GM23338 (cell line): ENCODE measurements around the gene ITPR2. TPM values are rescaled to one million over a fixed set of nuclear protein-coding genes. Genes with fewer than 3 reads are reported as not detected.

Source experiments
- ATAC-seq: fragments of 200-7000 bp; cut with Tn5 transposase; 3 replicates; pipeline ENCODE4 v1.9.1; 2020
- DNase-seq: peaks from one replicate; pipeline ENCODE4 v3.0.0-alpha.2; 2015; ENCODE audit warnings: low spot score
- H2AFZ ChIP-seq: fragments of 200-600 bp; sonication (generic); 2 replicates; pipeline ENCODE4 v1.8.0; 2016; ENCODE audit warnings: antibody characterized with exemption, mild to moderate bottlenecking, moderate library complexity
- H3F3A ChIP-seq: fragments of 200-600 bp; sonication (generic); replicated peaks from 2 replicates; pipeline ENCODE4 v1.8.0; 2017; ENCODE audit warnings: antibody characterized with exemption, mixed run types, low read depth
- H3K27ac ChIP-seq: fragments of 200-600 bp; sonication (generic); 2 replicates; pipeline ENCODE4 v1.6.1; 2016; ENCODE audit warnings: low read depth
- H3K27me3 ChIP-seq: fragments of 200-600 bp; sonication (generic); 2 replicates; pipeline ENCODE4 v1.8.0; 2016; ENCODE audit warnings: mild to moderate bottlenecking, mixed run types, moderate library complexity; ENCODE audit not compliant: insufficient read depth
- H3K36me3 ChIP-seq: fragments of 200-600 bp; sonication (generic); 2 replicates; pipeline ENCODE4 v1.8.0; 2016; ENCODE audit warnings: mild to moderate bottlenecking; ENCODE audit not compliant: insufficient read depth
- H3K4me1 ChIP-seq: fragments of 200-600 bp; sonication (generic); 2 replicates; pipeline ENCODE4 v1.8.0; 2016; ENCODE audit warnings: mild to moderate bottlenecking, moderate library complexity; ENCODE audit not compliant: insufficient read depth
- H3K4me2 ChIP-seq: fragments of 200-600 bp; sonication (generic); 2 replicates; pipeline ENCODE4 v1.7.1; 2017; ENCODE audit warnings: mixed run types
- H3K4me3 ChIP-seq: fragments of 200-600 bp; sonication (generic); 2 replicates; pipeline ENCODE4 v1.6.1; 2016; ENCODE audit warnings: mixed run types
- H3K79me2 ChIP-seq: fragments of 200-600 bp; sonication (generic); replicated peaks from 2 replicates; pipeline ENCODE4 v1.8.0; 2017; ENCODE audit warnings: mild to moderate bottlenecking; ENCODE audit not compliant: insufficient read depth
- H3K9me2 ChIP-seq: fragments of 200-600 bp; sonication (generic); 2 replicates; pipeline ENCODE4 v1.8.0; 2017; ENCODE audit not compliant: insufficient read depth
- H4K20me1 ChIP-seq: fragments of 200-600 bp; sonication (generic); replicated peaks from 2 replicates; pipeline ENCODE4 v1.8.0; 2017; ENCODE audit warnings: mild to moderate bottlenecking; ENCODE audit not compliant: insufficient read depth
- H3K27ac Mint-ChIP-seq: 2 replicates; pipeline ENCODE4 v1.8.0; 2020; ENCODE audit warnings: inconsistent platforms, mild to moderate bottlenecking, moderate library complexity, mixed read lengths
- H3K27me3 Mint-ChIP-seq: 3 replicates; pipeline ENCODE4 v1.8.0; 2022; ENCODE audit warnings: low read depth, mild to moderate bottlenecking, moderate library complexity, mixed read lengths, inconsistent platforms; ENCODE audit not compliant: insufficient read depth, poor library complexity
- H3K36me3 Mint-ChIP-seq: 3 replicates; pipeline ENCODE4 v1.8.0; 2021; ENCODE audit warnings: low read depth, mild to moderate bottlenecking, inconsistent platforms, moderate library complexity, mixed read lengths
- H3K4me1 Mint-ChIP-seq: 3 replicates; pipeline ENCODE4 v1.8.0; 2020; ENCODE audit warnings: mild to moderate bottlenecking, inconsistent platforms, mixed read lengths
- H3K4me3 Mint-ChIP-seq: 3 replicates; pipeline ENCODE4 v1.8.0; 2021; ENCODE audit warnings: moderate library complexity, mild to moderate bottlenecking, inconsistent platforms, mixed read lengths
- H3K9me3 Mint-ChIP-seq: 3 replicates; pipeline ENCODE4 v1.8.0; 2020; ENCODE audit warnings: moderate library complexity, mild to moderate bottlenecking, inconsistent platforms, mixed read lengths
- EZH2 ChIP-seq: fragments of 200-600 bp; sonication (generic); IDR thresholded peaks from one replicate; pipeline ENCODE4 v1.8.0; 2017; ENCODE audit warnings: antibody characterized with exemption, mild to moderate bottlenecking, low read depth; ENCODE audit not compliant: unreplicated experiment
- EZH2phosphoT487 ChIP-seq: fragments of 200-600 bp; sonication (generic); IDR thresholded peaks from one replicate; pipeline ENCODE4 v1.8.1; 2018; ENCODE audit warnings: antibody characterized with exemption; ENCODE audit not compliant: unreplicated experiment
- JUNB ChIP-seq: IDR thresholded peaks from one replicate; pipeline ENCODE4 v1.6.1; 2016; ENCODE audit warnings: antibody characterized with exemption; ENCODE audit not compliant: unreplicated experiment
- POLR2AphosphoS5 ChIP-seq: IDR thresholded peaks from 2 replicates; pipeline ENCODE4 v1.6.1; 2016; ENCODE audit warnings: antibody characterized with exemption, low read depth
- STAT1 ChIP-seq: IDR thresholded peaks from one replicate; pipeline ENCODE4 v1.6.1; 2016; ENCODE audit warnings: antibody characterized with exemption; ENCODE audit not compliant: unreplicated experiment
- ZNF331 ChIP-seq: fragments of 250-450 bp; sonication (Bioruptor Pico); IDR thresholded peaks from 2 replicates; pipeline ENCODE4 v1.5.0; 2020; ENCODE audit warnings: low read depth, mild to moderate bottlenecking, moderate library complexity
- polyA plus RNA-seq: library from polyadenylated mRNA; unstranded; fragments of >200 nt; fragmentation: Nextera tagmentation; extraction: Ambion mirVana; gene quantifications from 2 replicates; pipeline ENCODE4 v1.2.1, GENCODE V29; 2016
- total RNA-seq: library from RNA; depleted of rRNA; stranded (reverse); fragments of >200 nt; shearing (Covaris generic); gene quantifications from 2 replicates; pipeline ENCODE4 v1.2.3, GENCODE V29; 2014
- TF ChIP-seq, protein P1 (sequence below): fragments of 250-450 bp; sonication (Bioruptor Pico); IDR thresholded peaks from 2 replicates; pipeline ENCODE4 v1.5.0; 2020; ENCODE audit warnings: mild to moderate bottlenecking, moderate library complexity

The ITPR2 gene
- total and polyA plus RNA-seq, 2 experiments from 2014 or later = 44.5 to 65.2 TPM

DNA sequence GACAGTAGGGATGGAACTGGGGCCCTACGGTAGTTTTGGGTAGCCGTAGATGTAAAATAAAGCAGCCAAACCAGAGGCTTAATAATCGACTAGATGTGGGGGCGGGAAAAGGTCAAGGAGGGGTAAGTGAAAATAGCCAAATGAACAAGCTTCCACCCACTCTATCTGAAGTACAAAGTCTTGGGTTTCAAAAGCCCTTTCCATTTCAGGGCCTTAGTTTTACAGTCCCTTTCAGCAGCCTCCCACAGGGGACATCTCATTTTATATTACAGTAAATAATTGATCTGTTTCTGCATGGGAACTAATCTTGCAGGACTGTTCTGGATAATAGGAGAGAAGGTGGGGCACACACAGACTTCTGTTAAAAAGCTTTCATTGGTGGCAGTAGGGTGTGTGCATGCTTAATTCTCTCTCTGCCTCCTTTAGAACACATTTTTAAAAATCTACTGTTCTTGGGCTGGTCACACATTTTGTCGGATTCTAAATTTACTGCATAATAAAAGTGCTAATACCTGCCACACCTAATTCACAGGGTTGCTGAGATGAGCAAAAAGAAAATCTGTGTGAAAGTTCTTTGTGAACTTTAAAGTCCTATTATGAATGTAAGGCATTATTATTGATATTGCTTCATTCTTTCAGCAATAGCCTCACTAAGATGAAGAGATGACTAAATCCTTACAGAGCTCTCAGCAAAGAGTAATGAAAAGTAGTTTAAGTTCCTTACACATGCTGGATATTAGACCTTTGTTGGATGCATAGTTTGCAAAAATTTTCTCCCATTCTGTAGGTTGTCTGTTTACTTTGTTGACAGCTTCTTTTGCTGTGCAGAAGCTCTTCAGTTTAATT is 104.6 kb downstream of the ITPR2 start (continued):
- TF ChIP-seq, protein P1, sequence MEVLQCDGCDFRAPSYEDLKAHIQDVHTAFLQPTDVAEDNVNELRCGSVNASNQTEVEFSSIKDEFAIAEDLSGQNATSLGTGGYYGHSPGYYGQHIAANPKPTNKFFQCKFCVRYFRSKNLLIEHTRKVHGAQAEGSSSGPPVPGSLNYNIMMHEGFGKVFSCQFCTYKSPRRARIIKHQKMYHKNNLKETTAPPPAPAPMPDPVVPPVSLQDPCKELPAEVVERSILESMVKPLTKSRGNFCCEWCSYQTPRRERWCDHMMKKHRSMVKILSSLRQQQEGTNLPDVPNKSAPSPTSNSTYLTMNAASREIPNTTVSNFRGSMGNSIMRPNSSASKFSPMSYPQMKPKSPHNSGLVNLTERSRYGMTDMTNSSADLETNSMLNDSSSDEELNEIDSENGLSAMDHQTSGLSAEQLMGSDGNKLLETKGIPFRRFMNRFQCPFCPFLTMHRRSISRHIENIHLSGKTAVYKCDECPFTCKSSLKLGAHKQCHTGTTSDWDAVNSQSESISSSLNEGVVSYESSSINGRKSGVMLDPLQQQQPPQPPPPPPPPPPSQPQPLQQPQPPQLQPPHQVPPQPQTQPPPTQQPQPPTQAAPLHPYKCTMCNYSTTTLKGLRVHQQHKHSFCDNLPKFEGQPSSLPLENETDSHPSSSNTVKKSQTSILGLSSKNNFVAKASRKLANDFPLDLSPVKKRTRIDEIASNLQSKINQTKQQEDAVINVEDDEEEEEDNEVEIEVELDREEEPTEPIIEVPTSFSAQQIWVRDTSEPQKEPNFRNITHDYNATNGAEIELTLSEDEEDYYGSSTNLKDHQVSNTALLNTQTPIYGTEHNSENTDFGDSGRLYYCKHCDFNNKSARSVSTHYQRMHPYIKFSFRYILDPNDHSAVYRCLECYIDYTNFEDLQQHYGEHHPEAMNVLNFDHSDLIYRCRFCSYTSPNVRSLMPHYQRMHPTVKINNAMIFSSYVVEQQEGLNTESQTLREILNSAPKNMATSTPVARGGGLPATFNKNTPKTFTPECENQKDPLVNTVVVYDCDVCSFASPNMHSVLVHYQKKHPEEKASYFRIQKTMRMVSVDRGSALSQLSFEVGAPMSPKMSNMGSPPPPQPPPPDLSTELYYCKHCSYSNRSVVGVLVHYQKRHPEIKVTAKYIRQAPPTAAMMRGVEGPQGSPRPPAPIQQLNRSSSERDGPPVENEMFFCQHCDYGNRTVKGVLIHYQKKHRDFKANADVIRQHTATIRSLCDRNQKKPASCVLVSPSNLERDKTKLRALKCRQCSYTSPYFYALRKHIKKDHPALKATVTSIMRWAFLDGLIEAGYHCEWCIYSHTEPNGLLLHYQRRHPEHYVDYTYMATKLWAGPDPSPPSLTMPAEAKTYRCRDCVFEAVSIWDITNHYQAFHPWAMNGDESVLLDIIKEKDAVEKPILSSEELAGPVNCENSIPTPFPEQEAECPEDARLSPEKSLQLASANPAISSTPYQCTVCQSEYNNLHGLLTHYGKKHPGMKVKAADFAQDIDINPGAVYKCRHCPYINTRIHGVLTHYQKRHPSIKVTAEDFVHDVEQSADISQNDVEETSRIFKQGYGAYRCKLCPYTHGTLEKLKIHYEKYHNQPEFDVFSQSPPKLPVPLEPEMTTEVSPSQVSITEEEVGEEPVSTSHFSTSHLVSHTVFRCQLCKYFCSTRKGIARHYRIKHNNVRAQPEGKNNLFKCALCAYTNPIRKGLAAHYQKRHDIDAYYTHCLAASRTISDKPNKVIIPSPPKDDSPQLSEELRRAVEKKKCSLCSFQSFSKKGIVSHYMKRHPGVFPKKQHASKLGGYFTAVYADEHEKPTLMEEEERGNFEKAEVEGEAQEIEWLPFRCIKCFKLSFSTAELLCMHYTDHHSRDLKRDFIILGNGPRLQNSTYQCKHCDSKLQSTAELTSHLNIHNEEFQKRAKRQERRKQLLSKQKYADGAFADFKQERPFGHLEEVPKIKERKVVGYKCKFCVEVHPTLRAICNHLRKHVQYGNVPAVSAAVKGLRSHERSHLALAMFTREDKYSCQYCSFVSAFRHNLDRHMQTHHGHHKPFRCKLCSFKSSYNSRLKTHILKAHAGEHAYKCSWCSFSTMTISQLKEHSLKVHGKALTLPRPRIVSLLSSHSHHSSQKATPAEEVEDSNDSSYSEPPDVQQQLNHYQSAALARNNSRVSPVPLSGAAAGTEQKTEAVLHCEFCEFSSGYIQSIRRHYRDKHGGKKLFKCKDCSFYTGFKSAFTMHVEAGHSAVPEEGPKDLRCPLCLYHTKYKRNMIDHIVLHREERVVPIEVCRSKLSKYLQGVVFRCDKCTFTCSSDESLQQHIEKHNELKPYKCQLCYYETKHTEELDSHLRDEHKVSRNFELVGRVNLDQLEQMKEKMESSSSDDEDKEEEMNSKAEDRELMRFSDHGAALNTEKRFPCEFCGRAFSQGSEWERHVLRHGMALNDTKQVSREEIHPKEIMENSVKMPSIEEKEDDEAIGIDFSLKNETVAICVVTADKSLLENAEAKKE (CRISPR knock-in tag) = no peak

GRCh38 chr12:26727482-26728204 is 105.4 kb downstream of the ITPR2 start:
- Mint-ChIP-seq H3K9me3 (no peaks in the 10 kb centered on the region), H3K27me3 (no peaks in the 10 kb centered on the region), H3K4me1 (peaks cover 16% of the 10 kb centered on the region; the same call in 2 of the 3 replicates), H3K4me3 (no peak overlapping the region), H3K36me3 (no peaks in the 10 kb centered on the region), H3K27ac (no peak overlapping the region)
- Histone ChIP-seq H4K20me1 (0 out of 2 replicates have a peak, but pooled peaks cover 5% of the 10 kb centered on the region), H3K27ac (no peak overlapping the region), H3K27me3 (no peaks in the 10 kb centered on the region), H2AFZ (no peak overlapping the region), H3K4me1 (peaks cover 20% of the 10 kb centered on the region), H3K9me2 (no peaks in the 10 kb centered on the region), H3K4me2 (no peak overlapping the region), H3F3A (no peaks in the 10 kb centered on the region), H3K79me2 (peaks cover 48% of the 10 kb centered on the region), H3K4me3 (no peak overlapping the region), H3K36me3 (no peaks in the 10 kb centered on the region)
- DNase-seq = peak; percentile 25
- ATAC-seq = peak; percentile 57
- TF ChIP-seq EZH2 = no peak
- TF ChIP-seq EZH2phosphoT487 = no peak
- TF ChIP-seq ZNF331 (CRISPR knock-in tag) = no peak
- no peak for TF ChIP-seq STAT1
- TF ChIP-seq, protein P1 (CRISPR knock-in tag) = no peak
- TF ChIP-seq JUNB = no peak
- no peak for TF ChIP-seq POLR2AphosphoS5
